ENCODE measurements around the gene FLRT2. TPM values are rescaled to one million over a fixed set of nuclear protein-coding genes. Genes with fewer than 3 reads are reported as not detected.

FLRT2 gene
- total and polyA plus RNA-seq, 9 of the 15 experiments (the other 6 are each of a cell fraction or from before 2014, with no cell fraction given) = 0.02 TPM; not detected in 8

DNA sequence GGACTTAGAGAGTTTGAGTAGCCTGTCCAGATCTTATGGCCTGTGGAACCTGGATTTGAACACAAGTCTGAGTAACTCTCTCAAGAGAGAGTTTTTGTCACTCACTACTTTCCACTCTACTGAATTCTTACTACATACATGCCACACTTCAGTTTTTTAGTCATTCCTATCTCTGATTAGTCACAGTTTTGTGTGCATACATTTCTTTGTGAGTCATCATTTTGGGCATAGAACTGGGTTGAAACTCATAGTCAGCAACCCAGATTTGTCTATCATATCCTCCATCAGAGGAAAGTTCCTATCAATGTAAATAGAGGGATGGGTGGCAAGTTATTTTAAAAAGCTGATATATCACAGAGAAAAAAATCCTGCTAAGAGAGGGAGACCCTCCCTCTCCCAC is 42.9 kb downstream of the FLRT2 start:
- ChIA-PET CTCF (ENCODE audit: low intra/inter-chr PET ratio) (no interaction called here), POLR2A (no interaction called here)
- Histone ChIP-seq H3K79me2 (ENCODE audit: control insufficient read depth, insufficient read depth, low read length) (no peaks in the 10 kb centered on the region), H3K9me1 (ENCODE audit: control insufficient read depth, insufficient read depth, low read length) (no peaks in the 10 kb centered on the region), H3K9me3 (replicated peaks; ENCODE audit: control insufficient read depth, insufficient read depth, low read depth, low read length) (no peaks in the 10 kb centered on the region), H3K4me1 (replicated peaks in 1 of 2; ENCODE audit: control insufficient read depth in 2 of 2, insufficient read depth in 2 of 2, low read length in 2 of 2) (no peaks in the 10 kb centered on the region), H2AFZ (ENCODE audit: low read depth, low read length) (no peak overlapping the region), H4K20me1 (replicated peaks; ENCODE audit: control insufficient read depth, insufficient read depth, low read length) (no peaks in the 10 kb centered on the region), H3K9ac (ENCODE audit: insufficient read depth in 1 of 2, low read depth in 2 of 2, low read length in 2 of 2) (no peak overlapping the region), H3K36me3 (ENCODE audit: control insufficient read depth, insufficient read depth, low read length) (no peaks in the 10 kb centered on the region), H3K4me3 (no peak overlapping the region), H3K27me3 (ENCODE audit: control insufficient read depth in 2 of 2, insufficient read depth in 2 of 2, low read length in 2 of 2) (no peaks in the 10 kb centered on the region), H3K4me2 (ENCODE audit: insufficient read depth, low read length) (no peak overlapping the region), H3K27ac (ENCODE audit: extremely low read depth, low read depth, low read length) (no peak overlapping the region)
- intact Hi-C loops (cut with micrococcal nuclease) = no loop called here
- BruUV-seq (replicated peaks) = no TSS peak
- no peak for DNase-seq (ENCODE audit: extremely low read depth in 1 of 4, low spot score in 3 of 4)
- in situ Hi-C loops (cut with MboI) = no loop called here
- no peak for FAIRE-seq
- no peak for ATAC-seq
- TF ChIP-seq KAT8 (IDR thresholded peaks at IDR 0.05; ENCODE audit: low read depth) (no peak), NEUROD1 (IDR thresholded peaks at IDR 0.05; ENCODE audit: borderline replicate concordance, low read depth, low read length, partially characterized antibody) (no peak), KDM5B (IDR thresholded peaks at IDR 0.05; ENCODE audit: insufficient replicate concordance, low read depth, low read length) (no peak), ZNF124 (CRISPR knock-in tag; IDR thresholded peaks at IDR 0.05) (no peak)
- TF ChIP-seq, protein P1, sequence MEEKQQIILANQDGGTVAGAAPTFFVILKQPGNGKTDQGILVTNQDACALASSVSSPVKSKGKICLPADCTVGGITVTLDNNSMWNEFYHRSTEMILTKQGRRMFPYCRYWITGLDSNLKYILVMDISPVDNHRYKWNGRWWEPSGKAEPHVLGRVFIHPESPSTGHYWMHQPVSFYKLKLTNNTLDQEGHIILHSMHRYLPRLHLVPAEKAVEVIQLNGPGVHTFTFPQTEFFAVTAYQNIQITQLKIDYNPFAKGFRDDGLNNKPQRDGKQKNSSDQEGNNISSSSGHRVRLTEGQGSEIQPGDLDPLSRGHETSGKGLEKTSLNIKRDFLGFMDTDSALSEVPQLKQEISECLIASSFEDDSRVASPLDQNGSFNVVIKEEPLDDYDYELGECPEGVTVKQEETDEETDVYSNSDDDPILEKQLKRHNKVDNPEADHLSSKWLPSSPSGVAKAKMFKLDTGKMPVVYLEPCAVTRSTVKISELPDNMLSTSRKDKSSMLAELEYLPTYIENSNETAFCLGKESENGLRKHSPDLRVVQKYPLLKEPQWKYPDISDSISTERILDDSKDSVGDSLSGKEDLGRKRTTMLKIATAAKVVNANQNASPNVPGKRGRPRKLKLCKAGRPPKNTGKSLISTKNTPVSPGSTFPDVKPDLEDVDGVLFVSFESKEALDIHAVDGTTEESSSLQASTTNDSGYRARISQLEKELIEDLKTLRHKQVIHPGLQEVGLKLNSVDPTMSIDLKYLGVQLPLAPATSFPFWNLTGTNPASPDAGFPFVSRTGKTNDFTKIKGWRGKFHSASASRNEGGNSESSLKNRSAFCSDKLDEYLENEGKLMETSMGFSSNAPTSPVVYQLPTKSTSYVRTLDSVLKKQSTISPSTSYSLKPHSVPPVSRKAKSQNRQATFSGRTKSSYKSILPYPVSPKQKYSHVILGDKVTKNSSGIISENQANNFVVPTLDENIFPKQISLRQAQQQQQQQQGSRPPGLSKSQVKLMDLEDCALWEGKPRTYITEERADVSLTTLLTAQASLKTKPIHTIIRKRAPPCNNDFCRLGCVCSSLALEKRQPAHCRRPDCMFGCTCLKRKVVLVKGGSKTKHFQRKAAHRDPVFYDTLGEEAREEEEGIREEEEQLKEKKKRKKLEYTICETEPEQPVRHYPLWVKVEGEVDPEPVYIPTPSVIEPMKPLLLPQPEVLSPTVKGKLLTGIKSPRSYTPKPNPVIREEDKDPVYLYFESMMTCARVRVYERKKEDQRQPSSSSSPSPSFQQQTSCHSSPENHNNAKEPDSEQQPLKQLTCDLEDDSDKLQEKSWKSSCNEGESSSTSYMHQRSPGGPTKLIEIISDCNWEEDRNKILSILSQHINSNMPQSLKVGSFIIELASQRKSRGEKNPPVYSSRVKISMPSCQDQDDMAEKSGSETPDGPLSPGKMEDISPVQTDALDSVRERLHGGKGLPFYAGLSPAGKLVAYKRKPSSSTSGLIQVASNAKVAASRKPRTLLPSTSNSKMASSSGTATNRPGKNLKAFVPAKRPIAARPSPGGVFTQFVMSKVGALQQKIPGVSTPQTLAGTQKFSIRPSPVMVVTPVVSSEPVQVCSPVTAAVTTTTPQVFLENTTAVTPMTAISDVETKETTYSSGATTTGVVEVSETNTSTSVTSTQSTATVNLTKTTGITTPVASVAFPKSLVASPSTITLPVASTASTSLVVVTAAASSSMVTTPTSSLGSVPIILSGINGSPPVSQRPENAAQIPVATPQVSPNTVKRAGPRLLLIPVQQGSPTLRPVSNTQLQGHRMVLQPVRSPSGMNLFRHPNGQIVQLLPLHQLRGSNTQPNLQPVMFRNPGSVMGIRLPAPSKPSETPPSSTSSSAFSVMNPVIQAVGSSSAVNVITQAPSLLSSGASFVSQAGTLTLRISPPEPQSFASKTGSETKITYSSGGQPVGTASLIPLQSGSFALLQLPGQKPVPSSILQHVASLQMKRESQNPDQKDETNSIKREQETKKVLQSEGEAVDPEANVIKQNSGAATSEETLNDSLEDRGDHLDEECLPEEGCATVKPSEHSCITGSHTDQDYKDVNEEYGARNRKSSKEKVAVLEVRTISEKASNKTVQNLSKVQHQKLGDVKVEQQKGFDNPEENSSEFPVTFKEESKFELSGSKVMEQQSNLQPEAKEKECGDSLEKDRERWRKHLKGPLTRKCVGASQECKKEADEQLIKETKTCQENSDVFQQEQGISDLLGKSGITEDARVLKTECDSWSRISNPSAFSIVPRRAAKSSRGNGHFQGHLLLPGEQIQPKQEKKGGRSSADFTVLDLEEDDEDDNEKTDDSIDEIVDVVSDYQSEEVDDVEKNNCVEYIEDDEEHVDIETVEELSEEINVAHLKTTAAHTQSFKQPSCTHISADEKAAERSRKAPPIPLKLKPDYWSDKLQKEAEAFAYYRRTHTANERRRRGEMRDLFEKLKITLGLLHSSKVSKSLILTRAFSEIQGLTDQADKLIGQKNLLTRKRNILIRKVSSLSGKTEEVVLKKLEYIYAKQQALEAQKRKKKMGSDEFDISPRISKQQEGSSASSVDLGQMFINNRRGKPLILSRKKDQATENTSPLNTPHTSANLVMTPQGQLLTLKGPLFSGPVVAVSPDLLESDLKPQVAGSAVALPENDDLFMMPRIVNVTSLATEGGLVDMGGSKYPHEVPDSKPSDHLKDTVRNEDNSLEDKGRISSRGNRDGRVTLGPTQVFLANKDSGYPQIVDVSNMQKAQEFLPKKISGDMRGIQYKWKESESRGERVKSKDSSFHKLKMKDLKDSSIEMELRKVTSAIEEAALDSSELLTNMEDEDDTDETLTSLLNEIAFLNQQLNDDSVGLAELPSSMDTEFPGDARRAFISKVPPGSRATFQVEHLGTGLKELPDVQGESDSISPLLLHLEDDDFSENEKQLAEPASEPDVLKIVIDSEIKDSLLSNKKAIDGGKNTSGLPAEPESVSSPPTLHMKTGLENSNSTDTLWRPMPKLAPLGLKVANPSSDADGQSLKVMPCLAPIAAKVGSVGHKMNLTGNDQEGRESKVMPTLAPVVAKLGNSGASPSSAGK (IDR thresholded peaks at IDR 0.05) = no peak
- TF ChIP-seq, protein P2, sequence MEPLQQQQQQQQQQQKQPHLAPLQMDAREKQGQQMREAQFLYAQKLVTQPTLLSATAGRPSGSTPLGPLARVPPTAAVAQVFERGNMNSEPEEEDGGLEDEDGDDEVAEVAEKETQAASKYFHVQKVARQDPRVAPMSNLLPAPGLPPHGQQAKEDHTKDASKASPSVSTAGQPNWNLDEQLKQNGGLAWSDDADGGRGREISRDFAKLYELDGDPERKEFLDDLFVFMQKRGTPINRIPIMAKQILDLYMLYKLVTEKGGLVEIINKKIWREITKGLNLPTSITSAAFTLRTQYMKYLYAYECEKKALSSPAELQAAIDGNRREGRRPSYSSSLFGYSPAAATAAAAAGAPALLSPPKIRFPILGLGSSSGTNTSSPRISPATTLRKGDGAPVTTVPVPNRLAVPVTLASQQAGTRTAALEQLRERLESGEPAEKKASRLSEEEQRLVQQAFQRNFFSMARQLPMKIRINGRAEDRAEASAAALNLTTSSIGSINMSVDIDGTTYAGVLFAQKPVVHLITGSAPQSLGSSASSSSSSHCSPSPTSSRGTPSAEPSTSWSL (CRISPR knock-in tag; IDR thresholded peaks at IDR 0.05; ENCODE audit: borderline replicate concordance) = no peak
- TF ChIP-seq, protein P3, sequence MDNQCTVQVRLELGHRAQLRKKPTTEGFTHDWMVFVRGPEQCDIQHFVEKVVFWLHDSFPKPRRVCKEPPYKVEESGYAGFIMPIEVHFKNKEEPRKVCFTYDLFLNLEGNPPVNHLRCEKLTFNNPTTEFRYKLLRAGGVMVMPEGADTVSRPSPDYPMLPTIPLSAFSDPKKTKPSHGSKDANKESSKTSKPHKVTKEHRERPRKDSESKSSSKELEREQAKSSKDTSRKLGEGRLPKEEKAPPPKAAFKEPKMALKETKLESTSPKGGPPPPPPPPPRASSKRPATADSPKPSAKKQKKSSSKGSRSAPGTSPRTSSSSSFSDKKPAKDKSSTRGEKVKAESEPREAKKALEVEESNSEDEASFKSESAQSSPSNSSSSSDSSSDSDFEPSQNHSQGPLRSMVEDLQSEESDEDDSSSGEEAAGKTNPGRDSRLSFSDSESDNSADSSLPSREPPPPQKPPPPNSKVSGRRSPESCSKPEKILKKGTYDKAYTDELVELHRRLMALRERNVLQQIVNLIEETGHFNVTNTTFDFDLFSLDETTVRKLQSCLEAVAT (IDR thresholded peaks at IDR 0.05) = no peak

Measured in K562 (cell line).